SK-N-SH (cell line): ENCODE data around the gene IL21R.

Source experiments
- CTCF ChIP-seq: fragments of 200-600 bp; sonication (generic); IDR thresholded peaks from 2 replicates; pipeline ENCODE4 v1.6.1; 2017; ENCODE audit warnings: antibody characterized with exemption, mild to moderate bottlenecking, moderate library complexity
- EP300 ChIP-seq, 2 experiments: IDR thresholded peaks; 2 replicates each; pipeline versions ENCODE4 v1.4.0 to v1.6.1; 2012; ENCODE audit warnings: borderline replicate concordance in 1 of 2, low read depth in 1 of 2, low read length in 1 of 2
- FOSL2 ChIP-seq: IDR thresholded peaks from 2 replicates; pipeline ENCODE4 v1.4.0; 2012; ENCODE audit warnings: low read depth, mild to moderate bottlenecking, moderate library complexity, borderline replicate concordance
- MAX ChIP-seq: IDR thresholded peaks from 2 replicates; pipeline ENCODE4 v1.4.0; 2012; ENCODE audit warnings: low read depth
- RFX5 ChIP-seq: IDR thresholded peaks from 2 replicates; pipeline ENCODE4 v1.6.1; 2012; ENCODE audit warnings: mild to moderate bottlenecking, improper control_type of control experiment, low read length
- TF ChIP-seq, protein P1 (sequence below): IDR thresholded peaks from 2 replicates; pipeline ENCODE4 v1.6.1; 2012; ENCODE audit warnings: mild to moderate bottlenecking, low read depth, low read length, moderate library complexity

- TF ChIP-seq EP300 (IDR thresholded peaks at IDR 0.05; ENCODE audit: borderline replicate concordance in 1 of 2, low read depth in 1 of 2, low read length in 1 of 2) (no peak), MAX (no peak), RFX5 (no peak), CTCF (no peak), FOSL2 (no peak)
- TF ChIP-seq, protein P1, sequence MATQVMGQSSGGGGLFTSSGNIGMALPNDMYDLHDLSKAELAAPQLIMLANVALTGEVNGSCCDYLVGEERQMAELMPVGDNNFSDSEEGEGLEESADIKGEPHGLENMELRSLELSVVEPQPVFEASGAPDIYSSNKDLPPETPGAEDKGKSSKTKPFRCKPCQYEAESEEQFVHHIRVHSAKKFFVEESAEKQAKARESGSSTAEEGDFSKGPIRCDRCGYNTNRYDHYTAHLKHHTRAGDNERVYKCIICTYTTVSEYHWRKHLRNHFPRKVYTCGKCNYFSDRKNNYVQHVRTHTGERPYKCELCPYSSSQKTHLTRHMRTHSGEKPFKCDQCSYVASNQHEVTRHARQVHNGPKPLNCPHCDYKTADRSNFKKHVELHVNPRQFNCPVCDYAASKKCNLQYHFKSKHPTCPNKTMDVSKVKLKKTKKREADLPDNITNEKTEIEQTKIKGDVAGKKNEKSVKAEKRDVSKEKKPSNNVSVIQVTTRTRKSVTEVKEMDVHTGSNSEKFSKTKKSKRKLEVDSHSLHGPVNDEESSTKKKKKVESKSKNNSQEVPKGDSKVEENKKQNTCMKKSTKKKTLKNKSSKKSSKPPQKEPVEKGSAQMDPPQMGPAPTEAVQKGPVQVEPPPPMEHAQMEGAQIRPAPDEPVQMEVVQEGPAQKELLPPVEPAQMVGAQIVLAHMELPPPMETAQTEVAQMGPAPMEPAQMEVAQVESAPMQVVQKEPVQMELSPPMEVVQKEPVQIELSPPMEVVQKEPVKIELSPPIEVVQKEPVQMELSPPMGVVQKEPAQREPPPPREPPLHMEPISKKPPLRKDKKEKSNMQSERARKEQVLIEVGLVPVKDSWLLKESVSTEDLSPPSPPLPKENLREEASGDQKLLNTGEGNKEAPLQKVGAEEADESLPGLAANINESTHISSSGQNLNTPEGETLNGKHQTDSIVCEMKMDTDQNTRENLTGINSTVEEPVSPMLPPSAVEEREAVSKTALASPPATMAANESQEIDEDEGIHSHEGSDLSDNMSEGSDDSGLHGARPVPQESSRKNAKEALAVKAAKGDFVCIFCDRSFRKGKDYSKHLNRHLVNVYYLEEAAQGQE = no peak
Measured at GRCh38 chr16:27408012-27408601, 6.1 kb downstream of the IL21R start.
